SK-N-SH (cell line): ENCODE measurements around the gene FIGN. TPM values are rescaled to one million over a fixed set of nuclear protein-coding genes. Genes with fewer than 3 reads are reported as not detected.

Experiments used
- CTCF ChIA-PET: fragments of 300-600, 350-600 bp; formaldehyde crosslinking; extraction: SDS; loops from one replicate; lab custom pipeline; 2021; lab: Yijun Ruan, JAX
- POLR2A ChIA-PET: fragments of 350-600 bp; sonication (Branson Sonifier 250); formaldehyde crosslinking; extraction: SDS; loops from one replicate; lab custom pipeline; 2020; ENCODE audit warnings: antibody characterized with exemption, inconsistent platforms; lab: Yijun Ruan, JAX
- DNase-seq: peaks from one replicate; pipeline ENCODE4 v3.0.0; 2012
- H2AFZ ChIP-seq: fragments of 200-600 bp; sonication (generic); 2 replicates; pipeline ENCODE4 v1.8.1; 2016; ENCODE audit warnings: antibody characterized with exemption, mild to moderate bottlenecking, low read depth
- H3F3A ChIP-seq: fragments of 200-600 bp; sonication (generic); replicated peaks from 2 replicates; pipeline ENCODE3; 2016; ENCODE audit warnings: antibody characterized with exemption, mild to moderate bottlenecking; ENCODE audit not compliant: insufficient read depth
- H3K27ac ChIP-seq, 2 experiments: fragments of 200-500 bp in 1 of 2; fragments of 200-600 bp in 1 of 2; sonication (Bioruptor generic) in 1 of 2; sonication (generic), shearing (Covaris generic) in 1 of 2; 2 replicates each; pipeline versions ENCODE4 v1.5.1 to v1.6.1; 2014 to 2016; ENCODE audit warnings: low read depth in 2 of 2, inconsistent platforms in 1 of 2, low read length in 1 of 2, mild to moderate bottlenecking in 1 of 2, mixed read lengths in 1 of 2
- H3K27me3 ChIP-seq: fragments of 200-600 bp; sonication (generic), shearing (Covaris generic); 2 replicates; pipeline ENCODE4 v1.6.1; 2016; ENCODE audit warnings: mixed run types; ENCODE audit not compliant: insufficient read depth
- H3K36me3 ChIP-seq, 2 experiments: fragments of 200-500 bp in 1 of 2; fragments of 200-600 bp in 1 of 2; sonication (Bioruptor generic) in 1 of 2; sonication (generic) in 1 of 2; replicated peaks in 1 of 2; 2 replicates each; pipeline versions ENCODE3 to v1.5.1; 2014 to 2016; ENCODE audit warnings: low read length in 1 of 2, mild to moderate bottlenecking in 1 of 2; ENCODE audit not compliant: insufficient read depth in 2 of 2, control insufficient read depth in 1 of 2
- H3K4me1 ChIP-seq, 2 experiments: fragments of 200-500 bp in 1 of 2; fragments of 200-600 bp in 1 of 2; sonication (Bioruptor generic) in 1 of 2; sonication (generic), shearing (Covaris generic) in 1 of 2; 2 replicates each; pipeline versions ENCODE4 v1.5.1 to v1.6.1; 2014 to 2016; ENCODE audit warnings: low read depth in 1 of 2, low read length in 1 of 2, mixed run types in 1 of 2; ENCODE audit not compliant: insufficient read depth in 2 of 2, control insufficient read depth in 1 of 2
- H3K4me2 ChIP-seq: fragments of 200-600 bp; sonication (generic), shearing (Covaris generic); 2 replicates; pipeline ENCODE4 v1.6.1; 2017; ENCODE audit warnings: mixed run types
- H3K4me3 ChIP-seq, 2 experiments: fragments of 200-500 bp in 1 of 2; fragments of 200-600 bp in 1 of 2; sonication (Bioruptor generic) in 1 of 2; sonication (generic), shearing (Covaris generic) in 1 of 2; 2 replicates each; pipeline versions ENCODE4 v1.5.1 to v1.8.1; 2014 to 2016; ENCODE audit warnings: low read depth in 2 of 2, inconsistent platforms in 1 of 2, low read length in 1 of 2, mild to moderate bottlenecking in 1 of 2, mixed read lengths in 1 of 2, moderate library complexity in 1 of 2
- H3K79me2 ChIP-seq: fragments of 200-600 bp; sonication (generic); 2 replicates; pipeline ENCODE4 v1.8.1; 2017; ENCODE audit warnings: mild to moderate bottlenecking; ENCODE audit not compliant: insufficient read depth
- H3K9ac ChIP-seq: fragments of 200-600 bp; sonication (generic); 2 replicates; pipeline ENCODE4 v1.6.1; 2017; ENCODE audit warnings: mixed run types
- H3K9me2 ChIP-seq: fragments of 200-600 bp; sonication (generic); 2 replicates; pipeline ENCODE4 v1.6.1; 2017; ENCODE audit warnings: mixed run types
- H3K9me3 ChIP-seq: fragments of 200-600 bp; sonication (generic); 2 replicates; pipeline ENCODE4 v1.6.1; 2017; ENCODE audit warnings: mixed run types, mild to moderate bottlenecking, moderate library complexity
- H4K20me1 ChIP-seq: fragments of 200-600 bp; sonication (generic); 2 replicates; pipeline ENCODE4 v1.6.1; 2017; ENCODE audit warnings: mild to moderate bottlenecking, mixed run types; ENCODE audit not compliant: insufficient read depth
- ELF1 ChIP-seq: IDR thresholded peaks from 2 replicates; pipeline ENCODE4 v1.4.0; 2012
- FOSL2 ChIP-seq: IDR thresholded peaks from 2 replicates; pipeline ENCODE4 v1.4.0; 2012; ENCODE audit warnings: low read depth, mild to moderate bottlenecking, moderate library complexity, borderline replicate concordance
- FOXM1 ChIP-seq: IDR thresholded peaks from 2 replicates; pipeline ENCODE4 v1.4.0; 2012; ENCODE audit warnings: low read depth, mild to moderate bottlenecking
- GATA2 ChIP-seq: sonication (generic); formaldehyde crosslinking; IDR thresholded peaks from 2 replicates; pipeline ENCODE4 v1.5.0; 2020; ENCODE audit warnings: mild to moderate bottlenecking, missing genetic modification reagents
- IRF3 ChIP-seq: fragments of 150-350 bp; IDR thresholded peaks from 2 replicates; pipeline ENCODE4 v1.6.1; 2016; ENCODE audit warnings: mild to moderate bottlenecking, low read depth, low read length
- NFIC ChIP-seq: IDR thresholded peaks from 2 replicates; pipeline ENCODE4 v1.4.0; 2012; ENCODE audit warnings: borderline replicate concordance
- TAF1 ChIP-seq: IDR thresholded peaks from 2 replicates; pipeline ENCODE4 v1.6.1; 2012; ENCODE audit warnings: low read depth, mild to moderate bottlenecking, low read length, moderate library complexity, borderline replicate concordance
- TEAD4 ChIP-seq: IDR thresholded peaks from 2 replicates; pipeline ENCODE4 v1.4.0; 2012; ENCODE audit warnings: mild to moderate bottlenecking, borderline replicate concordance; ENCODE audit not compliant: insufficient read depth
- USF2 ChIP-seq: fragments of 150-350 bp; IDR thresholded peaks from 2 replicates; pipeline ENCODE4 v1.6.1; 2017; ENCODE audit warnings: antibody characterized with exemption, low read length, low read depth, borderline replicate concordance
- ZBTB33 ChIP-seq: IDR thresholded peaks from 2 replicates; pipeline ENCODE4 v1.4.0; 2012; ENCODE audit warnings: low read depth, borderline replicate concordance
- WGBS: methylation state at CpG from one replicate; pipeline ENCODE4 v1.1.6; 2017; ENCODE audit warnings: low lambda C conversion rate; 5-methylcytosine and 5-hydroxymethylcytosine counted together
- polyA plus RNA-seq, 3 experiments: library from polyadenylated mRNA; depleted of rRNA; stranded (reverse); fragments of >200 nt; gene quantifications; 2 replicates each; pipeline ENCODE4 v1.2.3, GENCODE V29; 2012

The FIGN gene
- polyA plus RNA-seq, 1 of the 3 experiments (the other 2 are of a cell fraction), result 0.74 TPM

DNA sequence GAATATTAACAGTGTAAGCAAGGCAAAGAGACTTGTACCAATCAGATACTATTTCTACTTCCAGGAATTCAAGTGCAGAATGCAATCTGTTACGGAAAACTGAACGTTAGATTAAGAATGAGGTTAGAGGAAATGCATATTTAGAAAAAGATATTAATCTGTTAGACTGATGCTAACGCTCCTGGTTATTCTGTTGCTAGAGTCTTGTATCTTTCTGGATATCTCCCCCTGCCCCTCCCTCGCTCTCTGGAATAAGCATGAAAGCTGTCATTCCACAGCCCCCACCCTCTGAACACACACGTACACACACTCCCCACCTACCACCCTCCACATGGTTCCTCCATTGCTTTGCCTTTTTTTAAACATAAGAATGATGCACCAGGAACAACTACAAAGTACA lies 24.1 kb downstream of the FIGN start:
- POLR2A ChIA-PET, result no interaction called here
- H2AFZ ChIP-seq, result no peak overlapping the region
- no peak overlapping the region for H3K4me2 ChIP-seq
- no peaks in the 10 kb centered on the region for H3F3A ChIP-seq
- H3K27ac ChIP-seq, result no peak overlapping the region
- CTCF ChIA-PET, result interaction anchor here (1.2 kb wide), 1 partner anchor 24 kb away, joined by 3 read pairs; the partner anchor contains the start of gene FIGN
- H3K9ac ChIP-seq, result no peak overlapping the region
- H3K9me3 ChIP-seq, result no peaks in the 10 kb centered on the region
- H3K36me3 ChIP-seq, result no peaks in the 10 kb centered on the region
- H3K79me2 ChIP-seq, result no peaks in the 10 kb centered on the region
- H3K9me2 ChIP-seq, result no peaks in the 10 kb centered on the region
- 69% methylated on average over 5 of the region's 5 CpGs for WGBS
- H4K20me1 ChIP-seq, result no peaks in the 10 kb centered on the region
- no peak for DNase-seq
- peak; percentile 39; the same call in 1 of the 2 replicates for TF ChIP-seq GATA2 (CRISPR knock-in tag)
- TF ChIP-seq ELF1, result no peak
- no peaks in the 10 kb centered on the region for H3K27me3 ChIP-seq
- peaks cover 0 to 26% of the 10 kb centered on the region in 2 experiments; a peak in 2 of 4 replicates for H3K4me1 ChIP-seq
- H3K4me3 ChIP-seq, result no peak overlapping the region

DNA sequence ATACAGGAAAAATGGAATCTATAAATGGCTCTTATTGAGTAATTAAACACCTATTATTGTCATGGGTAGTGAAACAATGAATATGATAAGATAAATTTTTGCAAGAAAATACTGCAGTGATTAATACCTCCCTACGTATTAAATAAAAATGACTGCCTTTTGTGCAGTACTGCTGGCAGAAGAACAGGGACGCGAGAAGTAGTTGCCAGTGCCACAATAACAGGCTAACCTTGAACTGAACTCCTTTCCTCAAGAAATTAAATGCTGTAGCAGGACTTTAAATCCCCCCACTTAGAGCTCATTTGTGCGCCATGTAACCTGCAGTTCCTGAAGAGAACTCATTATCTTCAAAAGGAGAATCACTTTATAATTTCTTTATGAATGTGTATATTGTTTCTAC lies 24.6 kb downstream of the FIGN start:
- H3K27me3 ChIP-seq, result no peaks in the 10 kb centered on the region
- no peaks in the 10 kb centered on the region for H3K36me3 ChIP-seq
- no peaks in the 10 kb centered on the region for H3F3A ChIP-seq
- DNase-seq, result no peak
- ChIA-PET POLR2A (no interaction called here), CTCF (no interaction called here)
- H3K9me3 ChIP-seq, result no peaks in the 10 kb centered on the region
- peaks cover 0 to 24% of the 10 kb centered on the region in 2 experiments; a peak in 2 of 4 replicates for H3K4me1 ChIP-seq
- H2AFZ ChIP-seq, result no peak overlapping the region
- H4K20me1 ChIP-seq, result no peaks in the 10 kb centered on the region
- H3K79me2 ChIP-seq, result no peaks in the 10 kb centered on the region
- no peak overlapping the region for H3K4me3 ChIP-seq
- H3K4me2 ChIP-seq, result no peak overlapping the region
- no peaks in the 10 kb centered on the region for H3K9me2 ChIP-seq
- no peak overlapping the region for H3K27ac ChIP-seq
- TF ChIP-seq ELF1 (no peak), FOXM1 (no peak), IRF3 (no peak), TAF1 (no peak), FOSL2 (no peak), NFIC (no peak), USF2 (no peak), TEAD4 (no peak), ZBTB33 (no peak)
- TF ChIP-seq, all 33 proteins: peak for 0
- no peak overlapping the region for H3K9ac ChIP-seq
- whole genome bisulfite sequencing, result 94% methylated on average over 4 of the region's 4 CpGs
